ENCODE measurements around the gene PXYLP1. TPM values are rescaled to one million over a fixed set of nuclear protein-coding genes. Genes with fewer than 3 reads are reported as not detected.

Gene PXYLP1
- total RNA-seq, 1 experiment from 2014 or later = 7.8 TPM

GRCh38 chr3:141191097-141191749, 40.4 kb upstream of the PXYLP1 start:
- no peak for DNase-seq
- Histone ChIP-seq H4K20me1 (ENCODE audit: insufficient read depth) (no peaks in the 10 kb centered on the region), H3F3A (ENCODE audit: insufficient read depth, low read depth) (no peaks in the 10 kb centered on the region), H3K4me2 (no peak overlapping the region), H3K36me3 (ENCODE audit: low read depth) (no peaks in the 10 kb centered on the region), H3K79me2 (ENCODE audit: low read depth) (no peaks in the 10 kb centered on the region), H3K27ac (no peak overlapping the region), H3K4me1 (replicated peaks; ENCODE audit: insufficient read depth) (no peaks in the 10 kb centered on the region), H3K9me2 (ENCODE audit: insufficient read depth) (no peaks in the 10 kb centered on the region), H2AFZ (no peak overlapping the region), H3K4me3 (no peak overlapping the region), H3K9me3 (ENCODE audit: insufficient read depth, low read depth) (no peaks in the 10 kb centered on the region), H3K27me3 (ENCODE audit: insufficient read depth, low read depth) (peaks cover 59% of the 10 kb centered on the region)
- CTCF ChIA-PET = no interaction called here
- BruUV-seq (replicated peaks) = no TSS peak
- TF ChIP-seq EZH2 (IDR thresholded peaks at IDR 0.05; ENCODE audit: low read depth) (no peak), CTCF (conservative IDR thresholded peaks at IDR 0.05) (no peak)
- intact Hi-C loops (cut with micrococcal nuclease; ENCODE audit: unreplicated experiment) = loop anchor here (5.0 kb wide), 1 partner anchor 261 kb away; no protein-coding TSS in a partner anchor
- POLR2A ChIA-PET (ENCODE audit: unreplicated experiment) = no interaction called here

- H3K9me3 ChIP-seq (ENCODE audit: insufficient read depth, low read depth) = no peaks in the 10 kb centered on the region
- no peak overlapping the region for H3K4me3 ChIP-seq
- no peaks in the 10 kb centered on the region for H3K36me3 ChIP-seq (ENCODE audit: low read depth)
- TF ChIP-seq CTCF (conservative IDR thresholded peaks at IDR 0.05) = peak; percentile 97
- TF ChIP-seq EZH2 (IDR thresholded peaks at IDR 0.05; ENCODE audit: low read depth) = no peak
- BruUV-seq (replicated peaks) = no TSS peak
- ChIA-PET CTCF (no interaction called here), POLR2A (ENCODE audit: unreplicated experiment) (no interaction called here)
- H3K9me2 ChIP-seq (ENCODE audit: insufficient read depth) = no peaks in the 10 kb centered on the region
- H3K79me2 ChIP-seq (ENCODE audit: low read depth) = no peaks in the 10 kb centered on the region
- H2AFZ ChIP-seq = no peak overlapping the region
- peaks cover 59% of the 10 kb centered on the region for H3K27me3 ChIP-seq (ENCODE audit: insufficient read depth, low read depth)
- DNase-seq = peak; percentile 74 to 97
- H3K27ac ChIP-seq = no peak overlapping the region
- H3K4me1 ChIP-seq (replicated peaks; ENCODE audit: insufficient read depth) = no peaks in the 10 kb centered on the region
- no peaks in the 10 kb centered on the region for H3F3A ChIP-seq (ENCODE audit: insufficient read depth, low read depth)
- no peaks in the 10 kb centered on the region for H4K20me1 ChIP-seq (ENCODE audit: insufficient read depth)
- intact Hi-C loops (cut with micrococcal nuclease; ENCODE audit: unreplicated experiment) = loop anchor here (1.0 to 5.0 kb wide), 8 partner anchors 86 to 1255 kb away; no protein-coding TSS in a partner anchor
- H3K4me2 ChIP-seq = no peak overlapping the region
Measured at GRCh38 chr3:141192345-141192744, 39.3 kb upstream of the PXYLP1 start.

DNA sequence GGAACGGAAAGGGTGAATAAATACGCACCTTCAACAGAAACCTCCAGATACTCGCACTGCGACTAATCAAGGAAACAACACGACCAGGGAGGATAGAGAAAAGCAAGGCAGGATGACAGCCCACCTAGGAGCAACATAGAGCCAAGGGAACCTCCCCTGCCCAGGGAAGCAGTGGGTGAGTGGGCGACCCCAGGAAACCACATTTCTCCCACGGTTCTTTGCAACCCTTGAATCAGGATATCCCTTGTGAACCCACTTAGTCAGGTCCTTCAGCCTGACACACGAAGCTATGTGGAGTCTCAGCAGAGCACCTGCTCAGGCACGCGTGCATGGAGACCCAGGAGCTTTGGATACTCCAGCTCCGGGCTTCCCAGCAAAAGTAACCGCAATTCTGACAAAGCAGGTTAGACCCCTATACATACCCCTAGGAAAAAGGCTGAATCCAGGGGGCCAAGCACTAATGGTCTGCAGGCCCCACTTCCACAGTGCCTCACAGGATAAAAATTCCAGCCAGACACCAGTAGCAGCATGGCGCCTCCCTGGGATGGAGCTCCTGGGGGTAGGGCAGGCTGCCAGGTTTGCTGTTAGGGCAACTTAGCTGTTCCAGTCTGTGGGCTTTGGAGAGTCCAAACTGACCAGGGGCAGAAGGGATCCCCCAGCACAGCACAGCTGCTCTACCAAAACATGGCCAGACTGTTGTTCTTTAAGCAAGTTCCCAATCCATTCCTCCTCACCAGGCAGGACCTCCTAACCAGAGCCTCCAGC, 38.4 kb upstream of the PXYLP1 start:
- H3K27me3 ChIP-seq (ENCODE audit: insufficient read depth, low read depth) = peaks cover 59% of the 10 kb centered on the region
- no peaks in the 10 kb centered on the region for H3F3A ChIP-seq (ENCODE audit: insufficient read depth, low read depth)
- POLR2A ChIA-PET (ENCODE audit: unreplicated experiment) = no interaction called here
- no peak for DNase-seq
- H3K9me2 ChIP-seq (ENCODE audit: insufficient read depth) = no peaks in the 10 kb centered on the region
- H4K20me1 ChIP-seq (ENCODE audit: insufficient read depth) = no peaks in the 10 kb centered on the region
- no peak overlapping the region for H3K4me2 ChIP-seq
- intact Hi-C loops (cut with micrococcal nuclease; ENCODE audit: unreplicated experiment) = loop anchor here (2.0 to 5.0 kb wide), 3 partner anchors 86 to 259 kb away; no protein-coding TSS in a partner anchor
- H3K9me3 ChIP-seq (ENCODE audit: insufficient read depth, low read depth) = no peaks in the 10 kb centered on the region
- no peak overlapping the region for H3K4me3 ChIP-seq
- CTCF ChIA-PET = interaction anchor here (0.7 kb wide), 1 partner anchor 259 kb away, joined by 3 read pairs; no protein-coding TSS in a partner anchor
- H3K4me1 ChIP-seq (replicated peaks; ENCODE audit: insufficient read depth) = no peaks in the 10 kb centered on the region
- no peaks in the 10 kb centered on the region for H3K79me2 ChIP-seq (ENCODE audit: low read depth)
- H2AFZ ChIP-seq = no peak overlapping the region
- TF ChIP-seq CTCF (conservative IDR thresholded peaks at IDR 0.05) = no peak
- TF ChIP-seq EZH2 (IDR thresholded peaks at IDR 0.05; ENCODE audit: low read depth) = no peak
- no peaks in the 10 kb centered on the region for H3K36me3 ChIP-seq (ENCODE audit: low read depth)
- H3K27ac ChIP-seq = no peak overlapping the region
- BruUV-seq (replicated peaks) = no TSS peak
